Effector memory CD8-positive, alpha-beta T cell (primary cell): Measurements from ENCODE around the gene ZNF292.
"Not testable (repeated sequence)": the region's sequence is repeated elsewhere in the genome, so short reads cannot be mapped to it uniquely, and the experiment has no call there.

Experiments used
- ATAC-seq: fragments of 150-1000 bp; cut with Tn5 transposase; replicated peaks from 2 replicates; pipeline ENCODE4 v1.10.0; 2021; ENCODE audit warnings: mild to moderate bottlenecking, moderate library complexity
- DNase-seq, 3 experiments: peaks; one replicate each; pipeline ENCODE4 v3.0.0; 2021
- H3K27ac Mint-ChIP-seq, 2 donors: one replicate each; pipeline ENCODE4 v1.8.0; 2022; ENCODE audit warnings: mild to moderate bottlenecking in 2 of 2, mixed read lengths in 2 of 2, moderate library complexity in 2 of 2
- H3K27me3 Mint-ChIP-seq, 2 donors: one replicate each; pipeline ENCODE4 v1.8.0; 2022; ENCODE audit warnings: mixed read lengths in 2 of 2
- H3K36me3 Mint-ChIP-seq: one replicate; pipeline ENCODE4 v1.8.0; 2022; ENCODE audit warnings: mild to moderate bottlenecking, moderate library complexity, mixed read lengths; ENCODE audit not compliant: insufficient read depth
- H3K4me1 Mint-ChIP-seq, 2 donors: one replicate each; pipeline ENCODE4 v1.8.0; 2022; ENCODE audit warnings: low read depth in 2 of 2, mixed read lengths in 2 of 2
- H3K4me3 Mint-ChIP-seq, 2 donors: one replicate each; pipeline ENCODE4 v1.8.0; 2022; ENCODE audit warnings: mild to moderate bottlenecking in 2 of 2, mixed read lengths in 2 of 2, moderate library complexity in 2 of 2
- H3K9me3 Mint-ChIP-seq, 2 donors: one replicate each; pipeline ENCODE4 v1.8.0; 2022; ENCODE audit warnings: mixed read lengths in 2 of 2
- total RNA-seq, 9 experiments: gene quantifications; one replicate each; lab custom pipeline; 2026; lab: John Stamatoyannopoulos, UW

The ZNF292 gene
- 121 to 334 (median 185) reads per million in 9 experiments for total RNA-seq

GRCh38 chr6:87154993-87155841 is at the start of gene ZNF292:
Gene ZNF292, plus strand, starts transcription at chr6:87155565. Its CDS starts 27 bp downstream, at chr6:87155592.
- peaks cover 31 to 46% of the 10 kb centered on the region in 2 donors for H3K4me1 Mint-ChIP-seq
- H3K9me3 Mint-ChIP-seq = no peaks in the 10 kb centered on the region
- H3K27ac Mint-ChIP-seq = peak within 1 kb of the TSS; percentile 92 to 94
- peaks cover 33% of the 10 kb centered on the region for H3K36me3 Mint-ChIP-seq
- ATAC-seq = peak; percentile 74
- H3K27me3 Mint-ChIP-seq = no peaks in the 10 kb centered on the region
- DNase-seq = peak; percentile 91 to 93 (median 92)
- peak within 1 kb of the TSS; percentile 83 for H3K4me3 Mint-ChIP-seq

DNA sequence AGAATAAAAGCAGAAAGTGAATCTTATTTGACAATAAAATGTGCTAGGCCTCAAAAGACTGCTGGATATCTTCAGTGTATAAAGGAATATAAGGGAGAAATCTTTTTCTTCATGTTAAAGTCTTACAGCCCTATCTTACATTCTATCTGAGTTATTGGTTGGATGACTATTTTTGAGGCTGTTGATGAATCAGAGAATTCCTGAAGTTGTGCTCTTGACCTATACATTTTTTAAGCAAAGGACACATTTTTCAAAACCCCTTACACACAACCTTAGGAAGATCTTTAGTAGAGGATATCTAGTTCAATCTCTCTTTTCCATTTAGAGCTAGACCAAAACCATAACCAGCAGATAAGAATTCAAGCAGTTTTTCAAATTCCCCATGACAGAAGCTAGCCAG is 49.5 kb upstream of the ZNF292 start:
- Mint-ChIP-seq H3K36me3 (no peaks in the 10 kb centered on the region), H3K4me1 (no peaks in the 10 kb centered on the region), H3K9me3 (no peaks in the 10 kb centered on the region), H3K27ac (no peak overlapping the region), H3K27me3 (no peaks in the 10 kb centered on the region), H3K4me3 (no peak overlapping the region)
- ATAC-seq (no peak), DNase-seq (no peak)

- H3K36me3 Mint-ChIP-seq = no peaks in the 10 kb centered on the region
- no peaks in the 10 kb centered on the region for H3K9me3 Mint-ChIP-seq
Measured at GRCh38 chr6:87110636-87111035, 44.7 kb upstream of the ZNF292 start.

GRCh38 chr6:87115402-87116135 is 39.8 kb upstream of the ZNF292 start:
- H3K27ac Mint-ChIP-seq = no peak overlapping the region
- ATAC-seq (no peak), DNase-seq (no peak)
- H3K9me3 Mint-ChIP-seq = no peaks in the 10 kb centered on the region
- no peaks in the 10 kb centered on the region for H3K36me3 Mint-ChIP-seq
- peaks cover 0 to 6% of the 10 kb centered on the region in 2 donors for H3K27me3 Mint-ChIP-seq
- H3K4me3 Mint-ChIP-seq = no peak overlapping the region
- H3K4me1 Mint-ChIP-seq = no peaks in the 10 kb centered on the region

More at GRCh38 chr6:87110636-87111035, 44.7 kb upstream of the ZNF292 start:
- DNase-seq (no peak), ATAC-seq (no peak)
- Mint-ChIP-seq H3K27me3 (peaks cover 0 to 6% of the 10 kb centered on the region in 2 donors), H3K4me3 (no peak overlapping the region), H3K4me1 (no peaks in the 10 kb centered on the region), H3K27ac (no peak overlapping the region)

DNA sequence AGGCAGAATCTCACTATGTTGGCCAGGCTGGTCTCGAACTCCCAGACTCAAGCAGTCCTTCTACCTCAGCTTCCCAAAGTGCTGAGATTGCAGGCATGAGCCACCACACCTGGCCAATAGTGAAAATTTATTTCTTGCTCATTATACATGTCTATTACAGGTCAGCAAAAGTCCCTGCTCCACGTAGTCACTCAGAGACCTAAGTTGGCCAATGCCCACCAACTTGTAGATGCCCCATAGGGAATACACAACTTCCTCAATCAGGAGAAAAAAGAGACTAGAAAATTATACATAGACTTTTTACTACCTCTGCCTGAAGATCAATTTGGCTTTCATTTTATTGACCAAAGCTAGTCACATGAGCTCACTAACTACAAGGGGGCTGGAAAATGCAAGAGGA is 38.4 kb upstream of the ZNF292 start:
- peaks cover 5 to 14% of the 10 kb centered on the region in 2 donors for H3K27me3 Mint-ChIP-seq
- DNase-seq (no peak), ATAC-seq (no peak)
- no peaks in the 10 kb centered on the region for H3K36me3 Mint-ChIP-seq
- H3K9me3 Mint-ChIP-seq = no peaks in the 10 kb centered on the region
- no peak overlapping the region for H3K27ac Mint-ChIP-seq
- no peaks in the 10 kb centered on the region for H3K4me1 Mint-ChIP-seq
- H3K4me3 Mint-ChIP-seq = no peak overlapping the region

GRCh38 chr6:87118054-87118453 is 37.3 kb upstream of the ZNF292 start:
- ATAC-seq (no peak), DNase-seq (no peak)
- no peaks in the 10 kb centered on the region for H3K9me3 Mint-ChIP-seq
- H3K4me3 Mint-ChIP-seq = no peak overlapping the region
- H3K27me3 Mint-ChIP-seq = peaks cover 13 to 15% of the 10 kb centered on the region in 2 donors
- no peak overlapping the region for H3K27ac Mint-ChIP-seq
- H3K4me1 Mint-ChIP-seq = no peaks in the 10 kb centered on the region
- no peaks in the 10 kb centered on the region for H3K36me3 Mint-ChIP-seq

GRCh38 chr6:87122477-87122876 is 32.9 kb upstream of the ZNF292 start:
- H3K4me3 Mint-ChIP-seq = no peak overlapping the region
- ATAC-seq = no peak
- H3K4me1 Mint-ChIP-seq = no peaks in the 10 kb centered on the region
- no peaks in the 10 kb centered on the region for H3K36me3 Mint-ChIP-seq
- no peak overlapping the region for H3K27ac Mint-ChIP-seq
- H3K27me3 Mint-ChIP-seq = peaks cover 27% of the 10 kb centered on the region in 2 donors
- no peaks in the 10 kb centered on the region for H3K9me3 Mint-ChIP-seq
- DNase-seq = no peak

DNA sequence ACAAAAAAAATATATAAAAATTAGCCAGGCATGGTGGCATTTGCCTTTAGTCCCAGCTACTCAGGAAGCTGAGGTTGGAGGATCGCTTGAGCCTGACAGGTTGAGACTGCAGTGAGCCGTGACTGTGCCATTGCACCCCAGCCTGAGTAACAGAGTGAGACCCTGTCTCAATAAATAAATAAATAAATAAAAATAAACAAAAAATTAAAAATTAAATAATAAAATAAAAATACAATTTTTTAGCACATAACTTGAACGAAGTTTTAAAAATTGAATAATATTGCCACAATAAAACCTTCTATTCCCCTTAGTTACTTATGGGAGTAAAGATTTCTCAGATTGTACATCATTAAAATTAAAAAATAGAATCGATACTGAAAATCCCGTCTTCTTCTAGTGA is 31.3 kb upstream of the ZNF292 start:
- no peak for ATAC-seq
- Mint-ChIP-seq H3K36me3 (no peaks in the 10 kb centered on the region), H3K27me3 (peaks cover 27% of the 10 kb centered on the region in 2 donors), H3K4me1 (no peaks in the 10 kb centered on the region), H3K27ac (no peak overlapping the region), H3K9me3 (no peaks in the 10 kb centered on the region), H3K4me3 (no peak overlapping the region)
- DNase-seq = no peak

DNA sequence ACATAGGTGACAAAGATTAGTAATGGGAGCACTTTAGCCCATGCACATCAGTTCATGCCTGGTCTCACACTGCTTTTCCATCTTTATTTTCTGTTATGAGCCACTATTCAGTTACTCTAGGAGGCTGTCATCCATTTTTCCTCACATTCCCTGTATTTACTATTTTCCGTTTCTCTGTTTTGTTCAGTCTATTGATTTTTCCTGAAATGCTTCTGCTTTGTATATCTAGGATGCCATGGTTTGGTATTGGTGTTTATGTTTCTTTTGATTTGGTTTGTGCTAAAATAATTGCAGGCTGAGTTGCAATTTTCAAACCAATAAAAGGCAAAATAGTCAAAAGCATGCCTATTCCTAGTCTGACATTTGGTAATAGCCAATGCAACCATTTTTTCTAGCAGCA is 28.9 kb upstream of the ZNF292 start:
- Mint-ChIP-seq H3K4me1 (no peaks in the 10 kb centered on the region), H3K27me3 (peaks cover 24 to 26% of the 10 kb centered on the region in 2 donors), H3K27ac (no peak overlapping the region), H3K36me3 (no peaks in the 10 kb centered on the region), H3K4me3 (no peak overlapping the region), H3K9me3 (no peaks in the 10 kb centered on the region)
- ATAC-seq (no peak), DNase-seq (no peak)

DNA sequence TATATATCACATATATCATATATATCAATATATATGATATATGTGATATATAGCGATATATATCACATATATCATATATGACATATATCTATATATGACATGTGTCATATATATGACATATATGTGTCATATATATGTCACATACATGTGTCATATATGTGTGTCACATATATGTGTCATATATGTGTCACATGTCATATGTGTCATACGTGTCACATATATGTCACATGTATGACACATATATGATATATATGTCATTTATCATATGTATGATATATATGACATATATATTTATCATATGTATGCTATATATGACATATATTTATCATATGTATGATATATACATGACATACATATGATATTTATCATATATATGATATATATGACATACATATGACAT is 27.6 kb upstream of the ZNF292 start:
- DNase-seq = no peak
- Mint-ChIP-seq H3K36me3 (no peaks in the 10 kb centered on the region), H3K4me1 (no peaks in the 10 kb centered on the region), H3K4me3 (no peak overlapping the region), H3K27me3 (peaks cover 12 to 17% of the 10 kb centered on the region in 2 donors), H3K27ac (no peak overlapping the region), H3K9me3 (no peaks in the 10 kb centered on the region)
- ATAC-seq = no peak

- H3K36me3 Mint-ChIP-seq = no peaks in the 10 kb centered on the region
- no peaks in the 10 kb centered on the region for H3K9me3 Mint-ChIP-seq
- no peak overlapping the region for H3K4me3 Mint-ChIP-seq
- H3K4me1 Mint-ChIP-seq = peaks cover 0 to 1% of the 10 kb centered on the region in 2 donors
- H3K27me3 Mint-ChIP-seq = peaks cover 0 to 19% of the 10 kb centered on the region in 2 donors
- DNase-seq = no peak
- peak overlapping the region in 1 of 2 donors; percentile 12 for H3K27ac Mint-ChIP-seq
- ATAC-seq = no peak
Measured at GRCh38 chr6:87136963-87137362, 18.4 kb upstream of the ZNF292 start.

DNA sequence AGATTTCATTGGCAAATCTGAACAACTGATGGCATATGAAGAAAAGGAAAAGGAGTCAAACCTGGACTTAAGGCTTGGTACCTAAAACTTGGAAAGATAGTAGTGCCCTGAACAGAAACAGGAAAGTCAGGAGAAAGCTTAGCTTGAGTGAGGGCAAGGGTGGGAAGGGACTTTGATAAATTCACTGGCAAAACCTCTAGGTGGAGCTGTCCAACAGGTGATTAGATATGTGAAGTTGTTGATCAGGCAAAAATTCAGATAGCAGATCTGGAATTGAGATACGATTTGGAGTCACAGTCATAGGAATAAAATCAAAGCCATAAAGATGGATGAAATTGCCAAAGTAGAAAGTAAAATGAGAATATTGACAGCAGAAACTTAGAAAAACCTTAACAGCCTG is 16.1 kb upstream of the ZNF292 start:
- Mint-ChIP-seq H3K36me3 (no peaks in the 10 kb centered on the region), H3K9me3 (no peaks in the 10 kb centered on the region), H3K27me3 (peaks cover 0 to 25% of the 10 kb centered on the region in 2 donors), H3K27ac (no peak overlapping the region), H3K4me3 (no peak overlapping the region), H3K4me1 (peaks cover 0 to 1% of the 10 kb centered on the region in 2 donors)
- ATAC-seq (peak; percentile 77), DNase-seq (peak; percentile 59 to 61 (median 60))

DNA sequence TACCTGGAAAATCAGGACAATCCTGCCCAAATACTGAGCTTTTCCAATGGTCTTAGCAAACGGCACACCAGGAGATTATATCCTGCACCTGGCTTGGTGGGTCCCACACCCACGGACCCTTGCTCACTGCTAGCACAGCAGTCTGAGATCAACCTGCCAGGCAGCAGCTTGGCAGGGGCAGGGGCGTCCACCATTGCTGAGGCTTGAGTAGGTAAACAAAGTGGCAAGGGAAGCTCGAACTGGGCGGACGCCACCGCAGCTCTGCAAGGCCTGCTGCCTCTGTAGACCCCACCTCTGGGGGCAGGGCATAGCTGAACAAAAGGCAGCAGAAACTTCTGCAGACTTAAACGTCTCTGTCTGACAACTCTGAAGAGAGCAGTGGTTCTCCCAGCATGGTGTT is 15.4 kb upstream of the ZNF292 start:
- H3K9me3 Mint-ChIP-seq, H3K4me3 Mint-ChIP-seq, H3K27ac Mint-ChIP-seq, H3K4me1 Mint-ChIP-seq, DNase-seq, ATAC-seq, H3K36me3 Mint-ChIP-seq: not testable (repeated sequence)
- peaks cover 0 to 25% of the 10 kb centered on the region in 2 donors for H3K27me3 Mint-ChIP-seq
